H1 (cell line): ENCODE results near the gene ABTB1. TPM values are rescaled to one million over a fixed set of nuclear protein-coding genes. Genes with fewer than 3 reads are reported as not detected.

ENCODE experiments used
- CTCF ChIA-PET: fragments of 300-600 bp; sonication (Branson Sonifier 250); formaldehyde crosslinking; loops from one replicate; lab custom pipeline; 2021; ENCODE audit not compliant: partially characterized antibody; lab: Charles Lee
- POLR2A ChIA-PET: fragments of 300-600 bp; sonication (Branson Sonifier 250); formaldehyde crosslinking; loops from one replicate; lab custom pipeline; 2021; ENCODE audit warnings: inconsistent platforms; ENCODE audit not compliant: partially characterized antibody; lab: Charles Lee
- DNase-seq, 2 experiments: peaks; one replicate each; pipeline versions ENCODE4 v3.0.0 to v3.0.0-alpha.2; 2010 to 2022; ENCODE audit warnings: low spot score in 2 of 2, low read depth in 1 of 2, mixed read lengths in 1 of 2
- FAIRE-seq: peaks from 2 replicates; lab custom pipeline; 2011; peaks lifted over from hg19 to GRCh38; lab: Jason Lieb, UNC
- H2AFZ ChIP-seq: 2 replicates; pipeline ENCODE4 v1.8.1; 2012; ENCODE audit warnings: low read length, inconsistent platforms
- H2AK5ac ChIP-seq: 2 replicates; pipeline ENCODE4 v1.6.1; 2013; ENCODE audit warnings: low read depth, low read length
- H2BK120ac ChIP-seq: replicated peaks from 2 replicates; pipeline ENCODE3; 2013; ENCODE audit warnings: low read depth, low read length, inconsistent platforms
- H2BK12ac ChIP-seq: 2 replicates; pipeline ENCODE4 v1.6.1; 2013; ENCODE audit warnings: low read depth, low read length
- H2BK15ac ChIP-seq: 2 replicates; pipeline ENCODE4 v1.6.1; 2013; ENCODE audit warnings: low read length
- H2BK20ac ChIP-seq: 2 replicates; pipeline ENCODE4 v1.6.1; 2013; ENCODE audit warnings: low read length
- H2BK5ac ChIP-seq: 2 replicates; pipeline ENCODE4 v1.6.1; 2013; ENCODE audit warnings: low read depth, low read length
- H3K14ac ChIP-seq: 2 replicates; pipeline ENCODE4 v1.6.1; 2013; ENCODE audit warnings: inconsistent platforms; ENCODE audit not compliant: insufficient read length
- H3K18ac ChIP-seq: 2 replicates; pipeline ENCODE4 v1.6.1; 2013; ENCODE audit warnings: low read length; ENCODE audit errors: extremely low read depth
- H3K23ac ChIP-seq: 2 replicates; pipeline ENCODE4 v1.6.1; 2013; ENCODE audit warnings: inconsistent platforms; ENCODE audit not compliant: insufficient read length
- H3K23me2 ChIP-seq: 2 replicates; pipeline ENCODE4 v1.6.1; 2013; ENCODE audit warnings: low read depth, low read length
- H3K27ac ChIP-seq: 2 replicates; pipeline ENCODE4 v1.6.1; 2011; ENCODE audit warnings: low read depth, low read length, inconsistent platforms
- H3K27me3 ChIP-seq, 4 experiments: replicated peaks in 1 of 4; 1 replicate in 1 of 4; 2 replicates in 3 of 4; pipeline versions ENCODE4 v1.6.1 to v1.8.1; 2011 to 2013; ENCODE audit warnings: low read length in 3 of 4, mild to moderate bottlenecking in 3 of 4, inconsistent platforms in 2 of 4, mixed read lengths in 2 of 4, moderate library complexity in 1 of 4; ENCODE audit not compliant: control insufficient read depth in 3 of 4, insufficient read depth in 3 of 4; ENCODE audit errors: extremely low read depth in 1 of 4
- H3K36me3 ChIP-seq, 4 experiments: 2 replicates each; pipeline versions ENCODE4 v1.6.1 to v1.8.1; 2011 to 2013; ENCODE audit warnings: mild to moderate bottlenecking in 4 of 4, low read length in 3 of 4, moderate library complexity in 2 of 4, control low read depth in 1 of 4, inconsistent platforms in 1 of 4; ENCODE audit not compliant: insufficient read depth in 4 of 4, control insufficient read depth in 2 of 4
- H3K4ac ChIP-seq: replicated peaks from 2 replicates; pipeline ENCODE3; 2013; ENCODE audit warnings: low read length, low read depth, mixed read lengths, inconsistent platforms; ENCODE audit not compliant: insufficient read length
- H3K4me1 ChIP-seq, 4 experiments: replicated peaks in 1 of 4; 1 replicate in 1 of 4; 2 replicates in 3 of 4; pipeline versions ENCODE4 v1.6.1 to v1.8.1; 2011 to 2013; ENCODE audit warnings: low read length in 3 of 4, inconsistent platforms in 2 of 4, mixed read lengths in 1 of 4; ENCODE audit not compliant: insufficient read depth in 4 of 4, control insufficient read depth in 3 of 4
- H3K4me2 ChIP-seq, 2 experiments: 2 replicates each; pipeline versions ENCODE4 v1.6.1 to v1.8.1; 2011 to 2013; ENCODE audit warnings: low read depth in 2 of 2, low read length in 2 of 2, control low read depth in 1 of 2, inconsistent platforms in 1 of 2, mild to moderate bottlenecking in 1 of 2; ENCODE audit not compliant: insufficient read depth in 1 of 2
- H3K4me3 ChIP-seq, 4 experiments: fragments of 200-600, 300-600 bp in 1 of 4; sonication (generic), shearing (Covaris generic), sonication (Bioruptor Twin) in 1 of 4; 2 replicates each; pipeline versions ENCODE4 v1.5.1 to v1.8.1; 2011 to 2016; ENCODE audit warnings: low read length in 4 of 4, low read depth in 3 of 4, control low read depth in 2 of 4, inconsistent platforms in 2 of 4, mild to moderate bottlenecking in 2 of 4, mixed read lengths in 1 of 4, moderate library complexity in 1 of 4; ENCODE audit not compliant: insufficient read depth in 2 of 4; ENCODE audit errors: extremely low read depth in 1 of 4
- H3K56ac ChIP-seq: replicated peaks from 2 replicates; pipeline ENCODE3; 2013; ENCODE audit warnings: low read depth, mild to moderate bottlenecking, mixed read lengths, low read length, inconsistent platforms; ENCODE audit not compliant: insufficient read length
- H3K79me1 ChIP-seq: 2 replicates; pipeline ENCODE4 v1.6.1; 2013; ENCODE audit warnings: low read depth, low read length, control low read depth
- H3K79me2 ChIP-seq, 2 experiments: 2 replicates each; pipeline versions ENCODE4 v1.6.1 to v1.8.1; 2012 to 2013; ENCODE audit warnings: low read length in 2 of 2, mild to moderate bottlenecking in 2 of 2, inconsistent platforms in 1 of 2; ENCODE audit not compliant: insufficient read depth in 2 of 2, control insufficient read depth in 1 of 2
- H3K9ac ChIP-seq, 4 experiments: replicated peaks in 1 of 4; 1 replicate in 1 of 4; 2 replicates in 3 of 4; pipeline versions ENCODE4 v1.6.1 to v1.8.1; 2011 to 2013; ENCODE audit warnings: low read depth in 3 of 4, low read length in 3 of 4, control low read depth in 2 of 4, mild to moderate bottlenecking in 2 of 4, moderate library complexity in 2 of 4, inconsistent platforms in 1 of 4; ENCODE audit errors: extremely low read depth in 1 of 4
- H3K9me3 ChIP-seq, 2 experiments: 2 replicates each; pipeline versions ENCODE4 v1.6.1 to v1.8.1; 2012 to 2013; ENCODE audit warnings: mild to moderate bottlenecking in 2 of 2, moderate library complexity in 2 of 2, control low read depth in 1 of 2, inconsistent platforms in 1 of 2, low read depth in 1 of 2, low read length in 1 of 2, mixed read lengths in 1 of 2; ENCODE audit not compliant: insufficient read depth in 2 of 2
- H4K20me1 ChIP-seq, 2 experiments: replicated peaks in 1 of 2; 2 replicates each; pipeline versions ENCODE3 to v1.8.1; 2011 to 2013; ENCODE audit warnings: inconsistent platforms in 2 of 2, low read length in 2 of 2, mild to moderate bottlenecking in 1 of 2; ENCODE audit not compliant: insufficient read depth in 2 of 2, control insufficient read depth in 1 of 2
- H4K5ac ChIP-seq: 2 replicates; pipeline ENCODE4 v1.6.1; 2013; ENCODE audit warnings: low read length, low read depth, mixed read lengths, inconsistent platforms; ENCODE audit not compliant: insufficient read length
- H4K8ac ChIP-seq: 2 replicates; pipeline ENCODE4 v1.8.0; 2013; ENCODE audit warnings: mild to moderate bottlenecking, moderate library complexity, low read length, inconsistent platforms; ENCODE audit not compliant: insufficient read depth; ENCODE audit errors: extremely low read depth
- H4K91ac ChIP-seq: replicated peaks from 2 replicates; pipeline ENCODE3; 2013; ENCODE audit warnings: low read length, mixed read lengths, inconsistent platforms; ENCODE audit not compliant: insufficient read length
- ASH2L ChIP-seq: fragments of 200-600, 300-600 bp; sonication (generic); IDR thresholded peaks from one replicate; pipeline ENCODE4 v1.7.1; 2017; ENCODE audit warnings: low read length
- WGBS, 2 experiments: shearing (Covaris generic) in 1 of 2; methylation state at CpG; one replicate each; pipeline versions ENCODE4 v1.1.6 to v1.1.7; 2013 to 2015; ENCODE audit warnings: low lambda C conversion rate in 2 of 2, mixed read lengths in 2 of 2, inconsistent platforms in 1 of 2, low coverage in 1 of 2, missing lambda C conversion rate in 1 of 2; ENCODE audit not compliant: insufficient replicate concordance in 2 of 2, insufficient coverage in 1 of 2, insufficient read length in 1 of 2; ENCODE audit errors: extremely low coverage in 1 of 2, missing lambda C conversion rate in 1 of 2; 5-methylcytosine and 5-hydroxymethylcytosine counted together
- polyA plus RNA-seq, 7 experiments: library from polyadenylated mRNA; depleted of rRNA in 3 of 7; stranded (reverse) in 5 of 7; unstranded in 2 of 7; fragments of >200 nt in 5 of 7; fragments of 200-250 nt in 2 of 7; gene quantifications; 1 replicate in 5 of 7; 2 replicates in 1 of 7; 4 replicates in 1 of 7; pipeline versions ENCODE4 v1.2.1 to v1.2.3, GENCODE V29; 2011 to 2013; ENCODE audit warnings: missing spikeins in 2 of 7, mixed read lengths in 2 of 7
- total RNA-seq: library from RNA; stranded (reverse); fragmentation: NEBNext Ultra II Directional; extraction: Animal tissue kit (Norgen Biotek cat#: 25700); gene quantifications from 2 replicates; pipeline ENCODE4 v1.2.1, GENCODE V29; 2021

Gene ABTB1
- total and polyA plus RNA-seq, 2 of the 8 experiments (the other 6 are each of a cell fraction or from before 2014, with no cell fraction given), result 7.1 to 9.4 TPM

GRCh38 chr3:127718916-127719290, 46.2 kb downstream of the ABTB1 start:
- CTCF ChIA-PET, result interaction anchor here (0.6 to 1.1 kb wide), 2 partner anchors 23 to 162 kb away, joined by 3 to 6 read pairs; no protein-coding TSS in a partner anchor
- no peak overlapping the region for H2BK20ac ChIP-seq
- no peak overlapping the region for H2AFZ ChIP-seq
- no peak for FAIRE-seq
- H4K5ac ChIP-seq, result no peak overlapping the region
- no peaks in the 10 kb centered on the region for H3K36me3 ChIP-seq
- H3K18ac ChIP-seq, result no peak overlapping the region
- H2BK15ac ChIP-seq, result no peak overlapping the region
- H3K9me3 ChIP-seq, result no peaks in the 10 kb centered on the region
- POLR2A ChIA-PET, result no interaction called here
- no peak overlapping the region for H3K4me3 ChIP-seq
- no peak overlapping the region; the same call in 1 of the 2 replicates for H4K8ac ChIP-seq
- no peak overlapping the region for H3K9ac ChIP-seq
- H2BK5ac ChIP-seq, result no peak overlapping the region
- H3K4me2 ChIP-seq, result no peak overlapping the region
- no peak for TF ChIP-seq ASH2L
- H4K91ac ChIP-seq, result no peak overlapping the region
- no peak overlapping the region for H3K4ac ChIP-seq
- no peak overlapping the region for H3K14ac ChIP-seq
- H2BK12ac ChIP-seq, result no peak overlapping the region
- no peaks in the 10 kb centered on the region for H4K20me1 ChIP-seq
- no peak overlapping the region for H2BK120ac ChIP-seq
- peaks cover 0 to 17% (median 7%) of the 10 kb centered on the region in 4 experiments; a peak in 5 of 7 replicates for H3K4me1 ChIP-seq
- no peaks in the 10 kb centered on the region for H3K79me2 ChIP-seq
- no peaks in the 10 kb centered on the region for H3K23me2 ChIP-seq
- H3K79me1 ChIP-seq, result no peaks in the 10 kb centered on the region
- H3K27me3 ChIP-seq, result no peaks in the 10 kb centered on the region
- DNase-seq, result no peak
- H3K23ac ChIP-seq, result no peak overlapping the region
- no peak overlapping the region for H2AK5ac ChIP-seq
- H3K27ac ChIP-seq, result no peak overlapping the region
- no peak overlapping the region for H3K56ac ChIP-seq
- WGBS, 2 experiments, result 79% methylated on average over 3 of the region's 3 CpGs; no CpG with 5 or more reads in 1 of the 2 experiments
